Choroid plexus epithelial cell (primary cell): ENCODE measurements around the gene AGTRAP.

ENCODE experiments used
- DNase-seq: peaks from one replicate; pipeline ENCODE4 v3.0.0-alpha.2; 2010; ENCODE audit warnings: low read depth
- H3K4me3 ChIP-seq: 2 replicates; pipeline ENCODE4 v1.5.1; 2011; ENCODE audit warnings: low read depth, mild to moderate bottlenecking, control low read depth, low read length, moderate library complexity
- TF ChIP-seq, protein P1 (sequence below): conservative IDR thresholded peaks from 2 replicates; pipeline ENCODE4 v1.5.1; 2011; ENCODE audit warnings: low read depth, mild to moderate bottlenecking, control low read depth, inconsistent platforms, low read length, moderate library complexity

Gene AGTRAP

DNA sequence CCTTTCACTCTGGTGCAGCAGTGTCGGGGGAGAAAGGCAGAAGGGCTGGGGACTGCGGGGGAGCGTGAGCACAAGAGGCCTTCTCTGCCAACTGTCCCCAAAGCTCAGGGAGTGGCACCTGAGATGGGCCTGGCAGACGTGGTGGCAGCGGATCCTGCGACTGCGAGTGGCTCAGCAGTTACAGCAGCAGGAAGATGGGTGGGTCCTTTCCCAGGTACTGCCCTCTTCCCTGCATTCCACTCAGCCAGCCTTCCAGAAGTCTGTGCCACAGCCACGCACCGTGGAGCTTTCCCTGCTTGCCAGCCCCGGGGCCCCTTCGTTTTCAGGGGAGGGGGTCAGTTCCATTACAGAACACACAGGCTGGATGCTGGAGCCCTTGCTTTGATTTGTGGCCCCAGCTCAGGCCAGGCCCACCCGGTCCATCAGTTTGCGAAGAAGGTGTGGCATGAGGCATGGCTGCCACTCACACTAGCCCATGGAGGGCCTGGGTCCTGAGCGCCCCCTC lies 52.7 kb downstream of the AGTRAP start:
- TF ChIP-seq, protein P1, sequence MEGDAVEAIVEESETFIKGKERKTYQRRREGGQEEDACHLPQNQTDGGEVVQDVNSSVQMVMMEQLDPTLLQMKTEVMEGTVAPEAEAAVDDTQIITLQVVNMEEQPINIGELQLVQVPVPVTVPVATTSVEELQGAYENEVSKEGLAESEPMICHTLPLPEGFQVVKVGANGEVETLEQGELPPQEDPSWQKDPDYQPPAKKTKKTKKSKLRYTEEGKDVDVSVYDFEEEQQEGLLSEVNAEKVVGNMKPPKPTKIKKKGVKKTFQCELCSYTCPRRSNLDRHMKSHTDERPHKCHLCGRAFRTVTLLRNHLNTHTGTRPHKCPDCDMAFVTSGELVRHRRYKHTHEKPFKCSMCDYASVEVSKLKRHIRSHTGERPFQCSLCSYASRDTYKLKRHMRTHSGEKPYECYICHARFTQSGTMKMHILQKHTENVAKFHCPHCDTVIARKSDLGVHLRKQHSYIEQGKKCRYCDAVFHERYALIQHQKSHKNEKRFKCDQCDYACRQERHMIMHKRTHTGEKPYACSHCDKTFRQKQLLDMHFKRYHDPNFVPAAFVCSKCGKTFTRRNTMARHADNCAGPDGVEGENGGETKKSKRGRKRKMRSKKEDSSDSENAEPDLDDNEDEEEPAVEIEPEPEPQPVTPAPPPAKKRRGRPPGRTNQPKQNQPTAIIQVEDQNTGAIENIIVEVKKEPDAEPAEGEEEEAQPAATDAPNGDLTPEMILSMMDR: no peak
- DNase-seq: no peak
- no peak overlapping the region for H3K4me3 ChIP-seq

DNA sequence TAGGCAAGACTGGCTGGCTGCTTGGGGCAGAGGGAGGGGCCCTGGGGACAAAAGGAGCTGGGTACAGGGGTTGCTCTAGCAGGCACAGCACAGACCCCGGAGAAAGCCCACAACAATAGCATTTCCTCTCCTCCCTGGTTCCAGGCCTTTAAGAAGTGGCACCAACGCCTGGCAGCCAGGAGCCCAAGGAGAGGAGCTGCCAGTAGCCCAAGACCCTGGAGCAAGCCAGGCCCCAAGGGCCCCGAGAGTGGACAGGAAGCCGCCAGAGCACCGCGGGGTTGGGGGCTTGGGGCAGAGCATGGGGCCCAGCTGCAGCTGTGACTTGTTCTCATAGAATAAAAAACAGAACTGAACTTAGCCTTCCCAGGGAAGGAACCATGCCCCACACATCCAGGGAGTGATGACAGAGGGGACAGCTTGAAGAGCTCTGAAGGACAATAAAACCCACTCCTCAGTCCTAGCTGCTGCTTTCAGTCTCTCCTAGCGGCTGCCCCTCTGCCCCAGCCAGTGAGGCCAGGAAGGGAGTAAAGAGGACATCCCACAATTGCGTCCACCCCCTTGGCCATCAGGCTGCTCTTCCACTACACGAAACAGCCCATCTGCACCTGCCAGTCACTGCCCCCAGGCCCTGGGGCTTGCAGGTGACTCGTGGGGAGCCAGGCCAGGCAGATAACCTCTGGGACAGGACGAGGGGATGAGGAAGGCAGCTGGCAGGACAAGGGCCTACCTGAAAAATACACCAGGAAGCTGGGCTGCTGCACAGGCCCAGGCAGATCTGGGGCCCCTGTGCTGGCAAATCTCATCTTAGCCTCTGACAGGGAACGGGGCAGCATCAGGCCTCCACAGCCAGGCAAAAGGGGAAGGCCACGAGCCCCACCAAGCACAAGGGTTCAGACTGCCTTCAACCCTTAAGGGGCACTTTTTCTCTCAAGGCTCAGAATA lies 53.5 kb downstream of the AGTRAP start:
- H3K4me3 ChIP-seq: no peak overlapping the region
- TF ChIP-seq, protein P1: no peak
- no peak for DNase-seq

DNA sequence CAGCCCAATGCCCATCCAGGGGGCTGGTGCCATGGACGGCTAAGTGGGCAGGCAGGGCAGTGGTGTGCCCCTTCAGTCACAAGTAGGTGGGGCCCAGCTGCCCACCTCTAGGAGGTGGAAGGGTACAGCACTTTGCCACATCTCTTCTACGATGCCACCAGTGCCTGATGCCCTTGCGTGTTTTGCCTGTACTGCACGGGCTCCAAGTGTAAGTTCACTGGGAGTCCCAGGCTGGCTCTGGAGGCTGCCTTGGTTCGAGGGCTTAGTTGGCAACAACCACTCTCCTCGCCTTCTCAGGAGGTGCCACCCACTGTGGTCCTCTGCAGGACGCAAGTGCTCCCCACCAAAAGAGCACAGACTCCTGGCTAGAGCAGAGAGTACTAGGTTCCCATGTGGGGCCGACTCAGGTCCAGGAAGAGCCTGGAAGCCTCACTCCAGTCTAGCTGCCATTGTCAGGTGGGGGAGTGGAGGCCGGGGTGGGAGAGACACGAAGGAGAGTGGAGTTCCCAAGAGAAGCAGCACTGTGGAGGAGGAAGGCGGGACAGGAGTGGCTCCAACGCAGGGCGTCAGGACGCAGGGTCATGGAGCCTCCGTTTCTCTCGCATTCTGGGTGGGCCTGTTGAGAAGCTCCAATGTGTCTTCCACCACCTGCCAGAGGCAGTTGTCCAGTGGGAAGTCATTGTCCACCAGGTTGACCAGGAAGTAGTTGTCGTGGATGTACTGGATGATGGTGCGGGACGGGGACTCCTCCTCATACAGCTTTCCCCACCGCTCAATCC lies 54.4 kb downstream of the AGTRAP start:
- DNase-seq: no peak
- H3K4me3 ChIP-seq: no peak overlapping the region

DNA sequence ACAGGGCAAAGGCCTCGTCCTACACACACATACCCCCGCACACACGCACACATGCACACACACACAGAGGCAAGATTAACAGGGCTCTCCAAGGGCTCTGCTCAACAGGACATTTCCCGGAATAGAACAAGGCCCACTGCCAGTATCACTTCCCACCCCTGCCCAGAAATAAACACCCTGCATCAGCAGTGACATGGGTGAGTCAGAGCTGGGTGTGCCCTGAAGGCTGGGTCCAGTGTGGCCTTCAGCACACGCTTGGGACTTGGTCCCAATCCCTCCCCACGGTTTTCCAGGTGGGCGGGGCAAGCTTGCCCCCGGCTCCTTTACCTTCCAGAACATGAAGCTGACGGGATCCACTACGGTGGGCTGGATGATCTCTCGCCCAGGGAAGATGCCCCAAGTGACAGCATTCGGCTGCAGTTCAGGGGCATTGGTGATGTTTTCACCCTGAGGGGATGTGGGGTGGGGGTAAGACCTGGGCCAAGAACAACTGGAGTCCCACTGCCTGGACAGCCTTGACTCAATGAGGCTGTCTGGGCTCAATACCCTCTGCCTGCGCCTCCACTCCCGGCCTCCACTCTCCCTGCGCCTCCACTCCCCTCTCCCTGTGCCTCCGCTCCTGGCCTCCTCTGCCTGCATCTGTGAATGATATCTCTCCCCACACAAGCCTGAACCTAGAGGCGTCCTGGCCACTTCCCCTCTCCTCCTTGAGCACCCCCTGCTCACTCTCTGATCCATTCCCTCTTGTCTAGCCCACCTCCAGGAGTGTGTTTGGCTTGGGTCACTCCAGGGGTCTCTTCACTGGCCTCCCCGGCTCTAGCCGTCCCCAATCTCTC lies 55.2 kb downstream of the AGTRAP start:
- TF ChIP-seq, protein P1: no peak
- peak; percentile 93 for DNase-seq
- no peak overlapping the region for H3K4me3 ChIP-seq

More for the DNA sequence above, 54.4 kb downstream of the AGTRAP start:
- TF ChIP-seq, protein P1: no peak

DNA sequence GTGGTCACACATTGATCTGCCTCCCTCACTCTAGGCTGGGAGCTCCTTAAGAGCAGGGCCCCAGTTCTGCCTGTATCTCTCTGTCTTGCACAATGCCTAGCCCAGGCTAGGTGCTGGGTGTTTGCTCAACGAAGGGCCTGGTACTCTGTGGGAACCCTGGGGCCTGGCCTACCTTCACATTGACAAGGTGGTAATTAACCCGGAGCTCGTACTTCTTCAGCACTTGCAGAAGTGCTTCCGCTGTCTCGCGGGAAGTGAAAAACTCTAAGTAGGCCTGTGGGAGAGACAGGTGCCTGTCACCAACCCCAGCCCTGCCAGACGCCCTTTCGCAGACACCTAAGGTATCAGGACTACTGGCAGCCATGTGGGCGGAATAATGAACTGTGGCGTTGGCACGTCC lies 56.2 kb downstream of the AGTRAP start:
- DNase-seq: no peak
- TF ChIP-seq, protein P1: no peak
- H3K4me3 ChIP-seq: no peak overlapping the region

DNA sequence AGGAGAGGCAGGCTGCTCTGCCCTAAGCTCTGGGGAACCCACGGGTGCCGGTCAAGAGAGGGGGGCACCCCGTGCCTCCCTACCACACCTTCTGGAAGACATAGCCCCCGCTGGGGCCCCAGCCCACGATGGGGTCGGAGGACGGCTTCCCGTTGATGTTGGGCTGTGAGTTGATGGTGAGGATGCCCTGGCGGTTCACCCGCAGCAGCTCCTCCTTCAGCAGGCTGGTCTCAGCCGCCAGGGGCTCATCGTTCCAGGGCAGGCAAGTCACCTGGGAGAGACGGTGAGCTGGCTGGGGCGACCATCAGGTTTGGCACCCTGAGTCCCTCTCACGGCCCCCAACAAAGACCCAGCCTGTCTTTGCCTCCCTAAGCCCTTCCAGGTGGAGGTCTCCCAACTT lies 57.9 kb downstream of the AGTRAP start:
- DNase-seq: no peak
- TF ChIP-seq, protein P1: no peak
- H3K4me3 ChIP-seq: no peak overlapping the region
